Endothelial cell of umbilical vein (primary cell): Measurements from ENCODE around the gene PGS1. TPM values are rescaled to one million over a fixed set of nuclear protein-coding genes. Genes with fewer than 3 reads are reported as not detected.

Experiments used
- BruUV-seq: library from RNA; stranded (reverse); fragments of 400-500 nt; replicated peaks from 2 replicates; lab custom pipeline; 2021; lab: Mats Ljungman, UMichigan
- CTCF ChIA-PET: fragments of 300-600, 350-600 bp; sonication (Branson Sonifier 250); formaldehyde crosslinking; loops from one replicate; lab custom pipeline; 2021; ENCODE audit warnings: antibody characterized with exemption, inconsistent platforms; lab: Charles Lee
- POLR2A ChIA-PET: fragments of 300-600, 350-600 bp; sonication (Branson Sonifier 250); formaldehyde crosslinking; loops from one replicate; lab custom pipeline; 2021; ENCODE audit warnings: antibody characterized with exemption, inconsistent platforms; lab: Charles Lee
- DNase-seq: peaks from one replicate; pipeline ENCODE4 v3.0.0-alpha.2; 2011; ENCODE audit warnings: low read depth, low spot score
- FAIRE-seq: peaks from 2 replicates; lab custom pipeline; 2011; peaks lifted over from hg19 to GRCh38; lab: Jason Lieb, UNC
- H2AFZ ChIP-seq: 2 replicates; pipeline ENCODE4 v1.6.0; 2012; ENCODE audit warnings: low read depth, low read length, control low read depth, inconsistent platforms
- H3K27ac ChIP-seq: 2 replicates; pipeline ENCODE4 v1.5.1; 2011; ENCODE audit warnings: low read depth, mild to moderate bottlenecking, control low read depth, low read length, moderate library complexity; ENCODE audit not compliant: insufficient read depth
- H3K27me3 ChIP-seq, 2 experiments: 2 replicates each; pipeline versions ENCODE4 v1.6.0 to v1.6.1; 2011; ENCODE audit warnings: low read length in 2 of 2, mixed read lengths in 1 of 2; ENCODE audit not compliant: control insufficient read depth in 2 of 2, insufficient read depth in 2 of 2
- H3K36me3 ChIP-seq, 2 experiments: 2 replicates in 1 of 2; 3 replicates in 1 of 2; pipeline ENCODE4 v1.5.1; 2011; ENCODE audit warnings: low read length in 2 of 2, mild to moderate bottlenecking in 1 of 2, moderate library complexity in 1 of 2; ENCODE audit not compliant: control insufficient read depth in 2 of 2, insufficient read depth in 2 of 2; ENCODE audit errors: extremely low read depth in 1 of 2
- H3K4me1 ChIP-seq: 3 replicates; pipeline ENCODE4 v1.5.1; 2011; ENCODE audit warnings: mild to moderate bottlenecking, low read length; ENCODE audit not compliant: control insufficient read depth, insufficient read depth; ENCODE audit errors: extremely low read depth
- H3K4me2 ChIP-seq: 2 replicates; pipeline ENCODE4 v1.6.1; 2011; ENCODE audit warnings: low read length, control low read depth, mixed read lengths; ENCODE audit not compliant: insufficient read depth
- H3K4me3 ChIP-seq, 3 experiments: fragments of 200-600 bp in 1 of 3; sonication (generic), shearing (Covaris generic) in 1 of 3; replicated peaks in 1 of 3; 2 replicates each; pipeline ENCODE4 v1.5.1; 2011 to 2016; ENCODE audit warnings: control low read depth in 3 of 3, low read length in 3 of 3, mild to moderate bottlenecking in 2 of 3, inconsistent platforms in 1 of 3, low read depth in 1 of 3, moderate library complexity in 1 of 3; ENCODE audit not compliant: insufficient read depth in 1 of 3
- H3K79me2 ChIP-seq: 2 replicates; pipeline ENCODE4 v1.6.0; 2012; ENCODE audit warnings: low read length, inconsistent platforms; ENCODE audit not compliant: control insufficient read depth, insufficient read depth
- H3K9ac ChIP-seq: replicated peaks from 2 replicates; pipeline ENCODE3; 2011; ENCODE audit warnings: low read length, control low read depth; ENCODE audit not compliant: insufficient read depth; ENCODE audit errors: extremely low read depth
- H3K9me1 ChIP-seq: replicated peaks from 3 replicates; pipeline ENCODE4 v1.6.0; 2011; ENCODE audit warnings: mild to moderate bottlenecking, low read length; ENCODE audit not compliant: control insufficient read depth, insufficient read depth; ENCODE audit errors: extremely low read depth
- H3K9me3 ChIP-seq: replicated peaks from 2 replicates; pipeline ENCODE4 v1.5.1; 2012; ENCODE audit warnings: low read length, inconsistent platforms; ENCODE audit not compliant: control insufficient read depth, insufficient read depth
- H4K20me1 ChIP-seq: replicated peaks from 2 replicates; pipeline ENCODE3; 2011; ENCODE audit warnings: mild to moderate bottlenecking, low read length; ENCODE audit not compliant: control insufficient read depth, insufficient read depth; ENCODE audit errors: extremely low read depth
- CTCF ChIP-seq, 2 donors: IDR thresholded peaks; 1 replicate in 1 of 2; 2 replicates in 1 of 2; pipeline ENCODE4 v1.5.1; 2011; ENCODE audit warnings: low read length in 2 of 2, mild to moderate bottlenecking in 2 of 2, moderate library complexity in 2 of 2, control low read depth in 1 of 2, inconsistent platforms in 1 of 2, low read depth in 1 of 2; ENCODE audit not compliant: insufficient read depth in 1 of 2; ENCODE audit errors: extremely low read depth in 1 of 2
- EZH2 ChIP-seq: IDR thresholded peaks from 2 replicates; pipeline ENCODE4 v1.6.1; 2012; ENCODE audit warnings: borderline replicate concordance, low read depth, mild to moderate bottlenecking, moderate library complexity, low read length, inconsistent platforms; ENCODE audit not compliant: severe bottlenecking
- FOS ChIP-seq: IDR thresholded peaks from 2 replicates; pipeline ENCODE4 v1.6.1; 2011; ENCODE audit warnings: mild to moderate bottlenecking, low read length, moderate library complexity, borderline replicate concordance; ENCODE audit not compliant: insufficient read depth
- GATA2 ChIP-seq: IDR thresholded peaks from 2 replicates; pipeline ENCODE4 v1.7.0; 2011; ENCODE audit warnings: low read depth, mild to moderate bottlenecking, moderate library complexity, mixed read lengths, low read length; ENCODE audit not compliant: insufficient read length, insufficient read depth
- JUN ChIP-seq: IDR thresholded peaks from 2 replicates; pipeline ENCODE4 v1.6.1; 2011; ENCODE audit warnings: borderline replicate concordance, low read depth; ENCODE audit not compliant: insufficient read length, insufficient read depth
- MAX ChIP-seq: IDR thresholded peaks from 2 replicates; pipeline ENCODE4 v1.6.1; 2011; ENCODE audit not compliant: insufficient read depth, insufficient read length
- MYC ChIP-seq: IDR thresholded peaks from one replicate; pipeline ENCODE4 v1.6.1; 2011; ENCODE audit warnings: mild to moderate bottlenecking, low read depth, low read length
- POLR2A ChIP-seq: IDR thresholded peaks from 2 replicates; pipeline ENCODE4 v1.6.1; 2012; ENCODE audit warnings: low read depth, mild to moderate bottlenecking, control low read depth, low read length
- POLR2AphosphoS5 ChIP-seq: IDR thresholded peaks from 2 replicates; pipeline ENCODE4 v1.6.1; 2012; ENCODE audit warnings: low read depth, mild to moderate bottlenecking, control low read depth, low read length, moderate library complexity; ENCODE audit not compliant: insufficient read depth
- dilution Hi-C: fragments of 300-500 bp; cut with MboI; formaldehyde crosslinking; loops from one replicate; pipeline ENCODE4 v1.15.0; 2019; ENCODE audit warnings: low sequenced_read_pairs; ENCODE audit not compliant: extremely low pct_ligation_motif_present
- intact Hi-C: fragments of 100-400 bp; cut with micrococcal nuclease; formaldehyde crosslinking; loops from one replicate; pipeline ENCODE4 v1.10.0; 2022
- polyA plus RNA-seq, 4 experiments: library from polyadenylated mRNA; depleted of rRNA in 3 of 4; stranded (reverse) in 3 of 4; unstranded in 1 of 4; fragments of >200 nt; gene quantifications; 2 replicates each; pipeline versions ENCODE4 v1.2.1 to v1.2.3, GENCODE V29; 2011 to 2012; ENCODE audit warnings: missing spikeins in 1 of 4
- total RNA-seq: library from RNA; stranded (reverse); gene quantifications from 2 replicates; pipeline ENCODE4 v1.2.3, GENCODE V29; 2021

PGS1 gene
- total and polyA plus RNA-seq, 2 donors (not counting 3 experiments of a cell fraction or from before 2014, with no cell fraction given), result 50.8 to 66.0 TPM

- dilution Hi-C loops, result no loop called here
- POLR2A ChIA-PET, result no interaction called here
These were observed 81.2 kb downstream of the PGS1 start for GRCh38 chr17:78459696-78460095.

More at GRCh38 chr17:78459696-78460095, 81.2 kb downstream of the PGS1 start:
- CTCF ChIA-PET, result no interaction called here
- H3K36me3 ChIP-seq, result no peaks in the 10 kb centered on the region
- H3K4me1 ChIP-seq, result no peaks in the 10 kb centered on the region
- no peak overlapping the region for H3K4me3 ChIP-seq
- intact Hi-C loops, result no loop called here
- no peak overlapping the region for H3K9ac ChIP-seq
- BruUV-seq, result no TSS peak
- TF ChIP-seq EZH2, result no peak
- TF ChIP-seq GATA2, result no peak
- TF ChIP-seq MAX, result no peak
- no peak for TF ChIP-seq JUN
- TF ChIP-seq MYC, result no peak
- TF ChIP-seq POLR2A, result no peak
- no peak for TF ChIP-seq CTCF (IDR thresholded peaks at IDR 0.05; ENCODE audit: extremely low read depth in 1 of 2, insufficient read depth in 1 of 2, low read depth in 1 of 2, low read length in 2 of 2)
- TF ChIP-seq FOS, result no peak
- no peak for TF ChIP-seq POLR2AphosphoS5
- DNase-seq (no peak), FAIRE-seq (no peak)
- H2AFZ ChIP-seq, result no peak overlapping the region
- no peaks in the 10 kb centered on the region for H3K79me2 ChIP-seq
- no peaks in the 10 kb centered on the region for H3K9me1 ChIP-seq
- no peak overlapping the region for H3K27ac ChIP-seq
- no peaks in the 10 kb centered on the region for H3K27me3 ChIP-seq
- no peaks in the 10 kb centered on the region for H3K9me3 ChIP-seq
- no peak overlapping the region for H3K4me2 ChIP-seq
- H4K20me1 ChIP-seq, result no peaks in the 10 kb centered on the region
